Activated effector memory CD4-positive, alpha-beta T cell treated with anti-CD3 and anti-CD28 coated beads, Interleukin-2, amount 50 U/mL, for 16 hours (primary cell): ENCODE results near the gene BIN2.
A peak's percentile ranks its signal among the peaks of the same experiment; 100 is the strongest.
"Not testable (repeated sequence)": the region's sequence is repeated elsewhere in the genome, so short reads cannot be mapped to it uniquely, and the experiment has no call there.

Experiments
- DNase-seq: peaks from one replicate; pipeline ENCODE4 v3.0.0-alpha.2; 2020

Gene BIN2

DNA sequence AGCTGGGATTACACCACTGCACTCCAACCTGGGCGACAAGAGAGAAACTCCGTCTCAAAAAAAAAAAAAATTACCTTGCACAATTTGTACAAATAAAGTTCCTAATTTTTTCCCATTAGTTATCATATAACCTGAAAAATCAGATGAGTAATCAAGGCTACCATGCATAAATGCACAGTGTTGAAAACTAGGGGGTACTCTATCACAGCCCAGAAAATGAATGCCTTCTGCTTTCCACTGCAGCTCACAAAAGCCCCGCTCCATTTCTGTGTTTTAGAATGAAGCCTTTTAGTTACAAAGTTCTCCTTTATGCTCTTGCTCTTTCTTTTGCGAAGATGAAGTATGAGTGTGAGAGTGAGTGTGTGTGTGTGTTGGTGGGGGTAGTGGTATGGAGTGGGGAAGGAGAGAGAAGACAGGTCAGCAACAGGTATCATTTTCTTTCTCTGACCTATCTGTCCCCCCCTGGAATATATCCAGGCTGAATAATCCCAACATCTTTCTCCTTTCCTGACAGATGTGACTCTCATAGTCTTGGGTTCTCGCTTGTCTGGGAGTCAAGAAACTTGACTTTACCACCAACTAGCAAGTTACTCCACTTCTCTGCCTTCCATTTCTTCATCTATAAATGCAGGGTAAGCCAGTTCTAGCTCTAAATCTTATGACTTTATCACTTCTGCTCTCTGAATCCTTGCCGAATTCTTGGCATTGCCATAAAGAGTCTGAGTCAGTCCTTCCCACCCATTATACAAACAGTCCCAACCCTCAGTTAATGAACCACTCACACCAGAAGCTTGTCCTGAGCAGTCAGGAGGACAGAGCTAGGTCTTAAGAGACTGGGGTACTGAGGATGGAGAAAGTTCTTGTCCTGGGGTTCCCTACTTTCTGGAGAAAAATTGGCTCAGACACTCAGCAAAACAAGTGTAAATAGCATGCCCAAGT, 16.1 kb downstream of the BIN2 start:
- DNase-seq = no peak

DNA sequence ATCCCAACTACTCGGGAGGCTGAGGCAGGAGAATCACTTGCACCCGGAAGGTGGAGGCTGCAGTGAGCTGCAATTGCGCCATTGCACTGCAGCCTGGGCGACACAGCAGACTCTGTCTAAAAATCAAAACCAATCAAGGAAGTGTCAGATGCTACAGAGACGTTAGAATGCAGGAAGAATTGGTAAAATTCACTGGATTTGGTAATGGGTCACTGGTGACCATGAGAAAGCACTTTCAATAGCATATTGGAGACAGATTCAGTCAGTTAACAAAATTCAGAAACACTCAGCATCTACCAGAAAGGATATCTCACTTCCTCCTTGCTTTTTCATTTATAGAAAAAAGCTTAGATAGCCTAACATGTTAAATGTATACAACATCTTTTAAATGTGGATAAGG, 17.5 kb downstream of the BIN2 start:
- DNase-seq = no peak

GRCh38 chr12:51300768-51301167, 23.2 kb downstream of the BIN2 start:
- DNase-seq = not testable (repeated sequence)

DNA sequence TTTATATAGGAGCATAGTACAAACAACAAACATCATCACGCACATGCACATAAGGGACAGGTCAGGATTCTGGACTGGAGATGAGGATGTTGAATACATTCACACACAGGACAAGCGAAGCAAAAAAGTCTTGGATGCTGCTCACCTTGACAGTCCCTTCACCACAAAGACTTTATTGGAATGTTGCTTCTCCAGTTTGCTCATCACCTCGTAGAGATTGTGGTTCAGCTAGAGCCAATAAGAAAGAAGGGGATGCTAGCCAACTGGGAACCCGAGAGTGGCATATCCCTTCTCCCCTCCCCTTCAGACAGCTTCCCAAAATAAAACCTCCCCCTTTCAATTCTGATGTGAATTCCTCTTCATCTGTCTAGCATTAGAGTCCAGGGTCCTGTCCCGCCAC, 28.3 kb downstream of the BIN2 start:
- DNase-seq = no peak

GRCh38 chr12:51294097-51294496, 29.9 kb downstream of the BIN2 start:
- DNase-seq = not testable (repeated sequence)

GRCh38 chr12:51293696-51294095, 30.3 kb downstream of the BIN2 start:
- no peak for DNase-seq

DNA sequence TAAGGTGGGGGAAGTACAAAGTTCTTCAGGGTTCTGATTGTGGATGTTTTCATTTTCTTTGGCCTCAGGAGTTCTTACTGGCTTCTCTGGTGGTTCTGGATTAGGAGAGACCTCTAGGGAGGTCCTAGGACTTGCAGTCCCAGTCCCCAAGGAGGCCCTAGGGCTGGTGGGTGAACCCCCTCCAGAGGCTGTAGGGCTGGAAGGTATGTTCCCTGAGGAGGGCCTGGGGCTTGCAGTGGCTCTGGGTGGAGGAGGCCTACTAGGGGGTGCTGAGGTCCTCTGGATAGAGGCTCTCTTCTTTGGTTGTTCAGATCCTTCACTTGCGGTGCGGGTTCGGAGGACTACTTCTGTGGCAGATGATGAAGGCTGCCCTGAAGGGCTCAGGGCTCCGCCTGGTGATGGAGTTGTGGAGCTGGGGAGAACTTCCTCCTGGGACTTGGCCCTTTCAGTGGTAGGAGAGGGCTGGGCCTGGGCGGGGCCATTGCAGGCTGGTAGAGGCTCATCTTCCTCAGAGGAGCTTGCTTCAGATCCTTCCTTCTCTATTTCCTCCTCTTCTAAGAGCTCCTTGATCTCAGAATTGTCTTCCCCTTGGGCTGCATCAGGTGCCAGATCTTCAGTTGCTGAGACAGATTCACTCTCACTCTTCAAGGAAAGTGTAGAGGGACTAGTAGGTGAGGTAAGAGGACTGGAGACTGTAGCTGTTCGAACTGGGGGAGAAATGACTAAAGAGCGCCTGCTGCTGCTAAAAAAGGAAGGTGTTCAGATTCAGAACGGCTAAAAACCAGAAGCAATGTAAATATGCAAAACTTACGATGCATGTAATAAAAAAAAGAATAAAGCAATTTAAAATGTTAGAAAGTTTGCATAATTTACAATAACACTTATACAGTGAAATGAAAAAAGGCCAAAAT, 32.1 kb downstream of the BIN2 start:
- DNase-seq = not testable (repeated sequence)

- no peak for DNase-seq
Observed at GRCh38 chr12:51285843-51286242, 38.1 kb downstream of the BIN2 start.

- no peak for DNase-seq
Observed at GRCh38 chr12:51281202-51281924, 42.6 kb downstream of the BIN2 start.

- DNase-seq = no peak
Observed at GRCh38 chr12:51275088-51275487, 48.9 kb downstream of the BIN2 start.

DNA sequence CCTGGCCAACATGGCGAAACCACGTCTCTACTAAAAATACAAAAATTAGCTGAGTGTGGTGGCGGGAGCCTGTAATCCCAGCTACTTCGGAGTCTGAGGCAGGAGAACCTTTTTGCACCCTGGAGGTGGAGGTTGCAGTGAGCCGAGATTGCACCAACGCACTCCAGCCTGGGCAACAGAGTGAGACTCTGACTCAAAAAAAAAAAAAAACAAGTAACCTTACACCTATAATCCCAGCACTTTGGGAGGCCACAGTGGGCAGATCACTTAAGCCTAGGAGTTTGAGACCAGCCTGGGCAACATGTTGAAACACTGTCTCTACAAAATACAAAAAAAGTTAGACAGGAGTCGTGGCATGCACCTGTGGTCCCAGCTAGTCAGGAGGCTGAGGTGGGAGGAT, 51.2 kb downstream of the BIN2 start:
- DNase-seq = not testable (repeated sequence)

DNA sequence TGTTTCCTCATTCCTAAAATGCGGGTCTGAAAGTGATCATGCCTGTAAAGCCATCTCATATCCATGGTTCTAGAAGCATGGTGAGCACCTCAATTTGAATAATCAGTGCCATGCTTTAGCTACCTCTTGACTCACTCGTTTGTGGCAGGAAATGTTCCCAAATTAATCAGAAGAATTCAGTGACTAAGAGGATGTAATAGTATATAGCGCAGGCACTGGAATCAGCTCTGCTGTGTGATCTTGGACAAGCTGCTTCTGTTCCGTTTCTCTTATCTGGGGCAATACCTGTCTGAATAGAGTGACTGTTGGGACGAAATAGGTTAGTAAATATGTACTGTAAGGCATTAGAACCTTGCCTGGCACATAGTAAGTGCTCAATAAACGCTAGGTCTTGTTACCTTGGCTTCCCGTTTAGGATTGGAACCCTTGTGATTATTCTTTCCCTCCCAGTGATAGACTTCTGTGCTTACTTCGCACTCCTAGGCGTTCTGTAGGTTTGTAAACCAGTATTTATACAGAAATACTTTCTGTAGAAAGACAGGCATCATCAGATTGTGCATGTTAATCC, 52.9 kb downstream of the BIN2 start:
- DNase-seq = no peak

DNA sequence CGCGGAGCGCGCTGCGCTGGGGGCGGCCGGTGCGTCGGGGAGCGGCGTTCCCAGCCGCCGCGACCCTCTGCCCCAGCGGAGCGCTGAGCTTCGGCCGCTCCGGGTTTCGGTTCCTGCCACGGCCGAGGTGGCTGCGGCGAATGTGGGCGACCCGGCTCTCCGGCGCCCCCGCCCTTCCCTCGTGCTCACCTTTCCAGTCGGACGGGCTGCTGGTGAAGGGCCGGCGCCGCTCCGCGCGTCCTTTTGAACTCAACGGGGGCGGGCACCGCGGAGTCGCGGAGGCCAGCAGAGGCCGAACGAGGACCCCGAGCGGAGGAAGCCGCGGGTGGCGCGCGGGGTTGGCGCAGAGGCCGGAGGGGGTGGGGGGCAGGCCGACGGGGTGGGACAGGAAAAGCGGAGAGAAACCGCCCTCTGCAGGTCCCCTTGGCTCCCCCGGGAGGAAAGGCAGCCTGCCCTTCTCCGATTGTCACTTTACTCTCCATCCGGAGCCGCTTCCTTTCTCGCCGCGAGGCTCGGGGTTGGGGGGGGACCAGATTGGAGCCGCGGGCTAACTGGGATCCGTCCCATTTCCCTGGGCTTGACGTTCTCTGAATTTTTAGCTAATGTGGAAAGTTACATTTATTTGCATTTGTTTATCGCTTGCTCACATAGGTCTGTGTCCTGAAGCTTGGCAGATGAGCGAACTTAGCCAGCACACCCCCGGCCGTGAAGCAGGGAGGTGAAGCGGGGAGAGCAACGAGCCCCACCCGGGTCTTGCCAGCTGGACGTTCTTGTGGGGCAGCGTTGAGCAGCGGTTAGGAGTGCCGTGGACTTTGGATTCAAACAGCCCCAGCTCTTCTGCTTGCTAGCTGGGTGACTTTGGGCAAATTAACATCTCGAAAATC, 53.7 kb downstream of the BIN2 start, which contains the start of gene SMAGP:
Gene SMAGP, minus strand, starts transcription at position 349 of the 884 bp plus-strand sequence. CDS start 1,137 bp downstream, outside the sequence.
- DNase-seq = peak; percentile 78

DNA sequence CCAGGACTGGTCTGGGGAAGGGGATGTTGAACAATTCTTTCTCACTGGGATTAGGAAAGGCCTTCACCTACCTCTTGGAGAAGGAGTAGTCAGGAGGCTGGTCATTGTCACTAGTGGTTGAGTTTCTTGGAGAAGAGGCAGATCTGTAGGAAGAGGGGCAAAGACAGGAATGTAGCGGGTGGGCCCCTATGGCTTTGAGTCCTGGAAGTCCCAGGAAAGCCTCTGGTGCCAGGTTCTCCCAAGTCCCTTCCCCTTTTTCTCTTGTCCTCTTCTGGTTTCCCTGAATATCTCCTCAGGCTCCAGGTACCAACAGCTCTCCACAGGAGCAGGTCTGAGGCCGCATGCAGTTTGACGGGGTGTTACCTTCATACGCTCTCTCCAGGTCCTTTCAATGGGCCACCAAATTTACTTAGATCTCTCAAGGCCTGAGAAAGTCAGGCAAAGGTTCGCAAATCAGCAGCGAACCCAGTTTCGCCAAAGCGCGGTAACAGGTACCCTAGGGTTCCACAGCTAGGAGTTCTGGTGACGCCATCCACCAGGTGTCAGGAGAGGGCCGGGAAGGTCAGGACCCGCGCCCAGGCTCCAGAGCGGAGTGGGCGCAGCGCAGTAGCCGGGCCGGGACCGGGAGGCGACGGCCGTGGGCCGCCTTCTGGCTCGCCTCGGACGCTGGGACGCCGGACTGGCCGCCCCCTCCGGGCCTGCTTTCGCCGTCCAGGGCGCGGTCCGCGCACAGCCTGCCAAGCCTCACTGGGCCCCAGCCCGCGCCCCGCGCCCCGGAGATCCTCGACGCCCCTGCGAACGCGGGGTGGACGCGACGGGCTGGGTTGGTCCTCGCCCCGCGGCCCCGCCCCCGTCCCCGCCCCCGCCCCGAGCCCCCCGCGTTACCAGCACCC, 54.6 kb downstream of the BIN2 start:
- DNase-seq = peak; percentile 84

DNA sequence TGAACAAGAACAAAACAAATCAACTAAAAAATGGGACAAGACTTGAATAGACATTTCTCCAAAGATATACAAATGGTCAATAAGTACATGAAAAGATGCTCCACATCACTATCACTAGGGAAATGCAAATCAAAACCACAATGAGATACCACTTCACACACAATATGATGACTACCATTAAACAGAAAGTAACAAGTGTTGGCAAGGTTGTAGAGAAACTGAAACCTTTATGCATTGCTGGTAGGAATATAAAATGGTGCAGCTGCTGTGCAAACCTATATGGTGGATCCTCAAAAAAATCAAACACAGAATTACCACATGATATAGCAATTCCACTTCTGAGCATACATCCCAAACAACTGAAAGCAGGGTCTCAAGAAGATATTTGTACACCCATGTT, 59.0 kb downstream of the BIN2 start:
- no peak for DNase-seq

DNA sequence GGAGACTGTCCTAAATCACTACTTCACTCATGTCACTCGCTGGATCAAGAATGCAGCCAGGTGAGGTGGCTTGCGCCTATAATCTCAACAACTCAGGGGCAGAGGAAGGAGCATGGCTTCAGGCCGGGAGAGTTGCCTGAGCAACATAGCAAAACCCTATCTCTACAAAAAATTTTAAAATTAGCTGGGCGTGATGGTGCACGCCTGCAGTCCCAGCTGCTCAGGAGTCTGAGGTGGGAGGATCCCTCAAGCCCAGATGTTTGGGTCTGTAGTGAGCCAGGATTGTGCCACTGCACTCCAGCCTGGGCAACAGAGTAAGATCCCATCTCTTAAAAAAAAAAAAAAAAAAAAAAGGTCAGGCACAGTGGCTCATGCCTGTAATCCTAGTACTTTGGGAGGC, 59.7 kb downstream of the BIN2 start:
- DNase-seq = no peak

DNA sequence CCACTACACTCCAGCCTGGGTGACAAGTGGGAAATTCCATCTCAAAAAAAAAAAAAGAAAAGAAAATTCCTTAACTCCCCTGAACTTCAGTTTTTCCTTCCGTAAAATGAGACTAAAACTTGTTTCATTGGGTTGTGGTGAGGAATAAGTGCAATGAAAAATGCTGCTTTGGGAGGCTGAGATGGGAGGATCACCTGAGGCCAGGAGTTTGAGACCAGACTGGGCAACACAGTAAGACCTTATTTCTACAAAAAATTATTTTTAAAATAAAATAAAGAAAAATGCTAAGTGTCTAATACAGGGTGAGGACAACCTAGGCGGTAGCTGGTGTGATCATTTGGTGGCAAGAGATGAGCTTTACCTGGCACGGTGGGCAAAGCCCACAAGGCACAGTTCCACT, 60.6 kb downstream of the BIN2 start:
- DNase-seq = no peak

GRCh38 chr12:51262758-51263177, 61.2 kb downstream of the BIN2 start:
- peak; percentile 74 for DNase-seq

DNA sequence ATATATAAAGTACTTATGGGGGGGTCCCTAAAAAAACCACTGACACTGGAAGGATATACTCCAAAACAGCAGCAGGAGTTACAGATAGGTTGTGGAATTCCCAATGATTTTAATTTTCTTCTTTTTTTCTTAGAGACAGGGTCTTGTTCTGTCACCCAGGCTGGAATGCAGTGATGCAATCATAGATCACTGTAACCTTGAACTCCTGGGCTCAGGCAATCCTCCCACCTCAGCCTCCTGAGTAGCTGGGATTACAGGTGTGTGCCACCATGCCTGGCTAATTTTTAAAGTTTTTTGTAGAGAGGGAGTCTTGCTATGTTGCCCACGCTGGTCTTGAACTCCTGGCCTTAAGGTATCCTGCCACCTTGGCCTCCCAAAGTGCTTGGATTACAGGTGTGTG, 64.4 kb downstream of the BIN2 start:
- DNase-seq = not testable (repeated sequence)

- DNase-seq = no peak
Observed at GRCh38 chr12:51254536-51254935, 69.4 kb downstream of the BIN2 start.
